ENCODE measurements around the gene CAND1.

CAND1 gene

GRCh38 chr12:67323007-67323406 is 53.8 kb downstream of the CAND1 start:
- TF ChIP-seq, protein P1, sequence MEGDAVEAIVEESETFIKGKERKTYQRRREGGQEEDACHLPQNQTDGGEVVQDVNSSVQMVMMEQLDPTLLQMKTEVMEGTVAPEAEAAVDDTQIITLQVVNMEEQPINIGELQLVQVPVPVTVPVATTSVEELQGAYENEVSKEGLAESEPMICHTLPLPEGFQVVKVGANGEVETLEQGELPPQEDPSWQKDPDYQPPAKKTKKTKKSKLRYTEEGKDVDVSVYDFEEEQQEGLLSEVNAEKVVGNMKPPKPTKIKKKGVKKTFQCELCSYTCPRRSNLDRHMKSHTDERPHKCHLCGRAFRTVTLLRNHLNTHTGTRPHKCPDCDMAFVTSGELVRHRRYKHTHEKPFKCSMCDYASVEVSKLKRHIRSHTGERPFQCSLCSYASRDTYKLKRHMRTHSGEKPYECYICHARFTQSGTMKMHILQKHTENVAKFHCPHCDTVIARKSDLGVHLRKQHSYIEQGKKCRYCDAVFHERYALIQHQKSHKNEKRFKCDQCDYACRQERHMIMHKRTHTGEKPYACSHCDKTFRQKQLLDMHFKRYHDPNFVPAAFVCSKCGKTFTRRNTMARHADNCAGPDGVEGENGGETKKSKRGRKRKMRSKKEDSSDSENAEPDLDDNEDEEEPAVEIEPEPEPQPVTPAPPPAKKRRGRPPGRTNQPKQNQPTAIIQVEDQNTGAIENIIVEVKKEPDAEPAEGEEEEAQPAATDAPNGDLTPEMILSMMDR (IDR thresholded peaks at IDR 0.05; ENCODE audit: control insufficient read depth, insufficient read depth, low read depth, low read length, missing control alignments) = no peak
- no peak overlapping the region for H3K4me3 ChIP-seq (ENCODE audit: control insufficient read depth, low read depth, low read length)
- DNase-seq (ENCODE audit: low read depth) = no peak

DNA sequence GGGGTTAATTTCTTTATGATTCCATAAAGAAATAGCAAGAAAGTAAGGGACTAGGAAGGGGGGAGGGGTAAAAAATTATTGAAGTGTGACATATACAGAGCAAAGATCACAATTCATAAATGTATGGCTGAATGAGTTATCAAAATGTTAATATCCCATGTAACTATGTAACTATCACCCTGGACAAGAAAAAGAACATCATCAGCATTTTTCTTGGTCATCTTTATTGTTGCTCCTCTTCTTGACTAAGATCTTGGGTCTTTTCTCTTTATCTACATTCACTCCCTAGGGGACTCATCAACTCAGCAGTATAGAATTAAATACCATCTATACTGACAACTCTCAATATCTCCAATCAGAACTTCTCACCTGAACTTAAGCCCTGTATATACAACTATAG is 57.5 kb downstream of the CAND1 start:
- no peak for DNase-seq (ENCODE audit: low read depth)
- TF ChIP-seq, protein P1 (IDR thresholded peaks at IDR 0.05; ENCODE audit: control insufficient read depth, insufficient read depth, low read depth, low read length, missing control alignments) = no peak
- H3K4me3 ChIP-seq (ENCODE audit: control insufficient read depth, low read depth, low read length) = no peak overlapping the region

DNA sequence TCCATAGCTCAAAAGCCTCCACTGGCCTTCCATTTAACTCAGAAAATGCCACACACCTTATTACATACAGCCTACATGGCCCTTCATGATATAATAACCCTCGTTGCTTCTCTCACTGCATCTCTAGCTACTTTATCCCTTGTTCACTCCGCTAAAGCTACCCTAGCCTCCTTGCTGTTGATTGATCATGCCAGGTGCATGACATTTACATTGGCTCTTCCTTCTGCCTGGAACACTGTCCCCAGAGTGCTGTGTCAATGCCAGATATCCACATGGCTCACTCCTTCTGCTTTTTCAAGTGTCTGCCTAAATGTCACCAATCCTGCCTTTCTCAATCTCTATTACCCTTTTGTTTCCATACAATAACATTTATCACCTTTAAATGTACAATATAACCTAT is 58.3 kb downstream of the CAND1 start:
- no peak for DNase-seq (ENCODE audit: low read depth)
- no peak overlapping the region for H3K4me3 ChIP-seq (ENCODE audit: control insufficient read depth, low read depth, low read length)
- TF ChIP-seq, protein P1 (IDR thresholded peaks at IDR 0.05; ENCODE audit: control insufficient read depth, insufficient read depth, low read depth, low read length, missing control alignments) = no peak

DNA sequence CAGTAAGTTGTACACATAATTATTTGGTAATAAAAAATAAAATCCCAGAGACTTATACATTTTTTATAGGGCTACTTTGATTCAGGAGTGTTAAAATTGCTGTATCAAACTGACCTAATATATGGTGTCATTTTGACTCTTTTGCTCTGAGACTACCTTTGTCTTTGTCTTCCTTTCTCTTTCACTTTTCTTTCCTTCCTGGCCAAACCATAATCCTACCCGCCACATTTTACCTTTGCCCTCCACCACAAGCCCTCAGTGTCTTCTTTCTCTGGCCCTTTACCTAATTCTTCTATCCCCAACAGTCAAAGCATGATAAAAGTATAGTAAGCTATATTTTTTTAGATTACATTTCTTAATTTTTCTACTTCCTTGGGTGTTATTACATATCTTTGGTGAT is 62.0 kb downstream of the CAND1 start:
- H3K4me3 ChIP-seq (ENCODE audit: control insufficient read depth, low read depth, low read length) = no peak overlapping the region
- TF ChIP-seq, protein P1 (IDR thresholded peaks at IDR 0.05; ENCODE audit: control insufficient read depth, insufficient read depth, low read depth, low read length, missing control alignments) = no peak
- no peak for DNase-seq (ENCODE audit: low read depth)

GRCh38 chr12:67331828-67332227 is 62.7 kb downstream of the CAND1 start:
- DNase-seq (ENCODE audit: low read depth) = no peak
- TF ChIP-seq, protein P1 (IDR thresholded peaks at IDR 0.05; ENCODE audit: control insufficient read depth, insufficient read depth, low read depth, low read length, missing control alignments) = no peak
- no peak overlapping the region for H3K4me3 ChIP-seq (ENCODE audit: control insufficient read depth, low read depth, low read length)

DNA sequence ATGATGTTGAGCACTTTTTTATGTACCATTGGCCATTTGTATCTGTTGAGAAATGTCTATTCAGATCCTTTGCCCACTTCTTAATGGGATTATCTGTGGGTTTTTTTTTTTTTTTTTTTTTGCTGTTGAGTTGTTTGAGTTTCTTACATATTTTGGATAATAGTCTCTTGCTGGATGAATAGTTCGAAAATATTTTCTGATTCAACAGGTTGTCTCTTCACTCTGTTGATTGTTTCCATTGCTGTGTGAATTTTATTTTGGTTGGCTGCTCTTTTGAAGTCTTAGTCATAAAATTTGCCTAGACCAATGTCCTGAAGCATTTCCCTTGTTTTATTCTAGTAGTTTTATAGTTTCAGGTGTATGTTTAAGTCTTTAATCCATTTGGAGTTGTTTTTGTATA is 64.5 kb downstream of the CAND1 start:
- DNase-seq (ENCODE audit: low read depth) = no peak
- H3K4me3 ChIP-seq (ENCODE audit: control insufficient read depth, low read depth, low read length) = no peak overlapping the region
- TF ChIP-seq, protein P1 (IDR thresholded peaks at IDR 0.05; ENCODE audit: control insufficient read depth, insufficient read depth, low read depth, low read length, missing control alignments) = no peak

- TF ChIP-seq, protein P1 (IDR thresholded peaks at IDR 0.05; ENCODE audit: control insufficient read depth, insufficient read depth, low read depth, low read length, missing control alignments) = no peak
- no peak for DNase-seq (ENCODE audit: low read depth)
- no peak overlapping the region for H3K4me3 ChIP-seq (ENCODE audit: control insufficient read depth, low read depth, low read length)
These were observed 69.3 kb downstream of the CAND1 start for GRCh38 chr12:67338426-67338825.

All from AG09309 (cell line).